SK-N-SH (cell line): ENCODE measurements around the gene DNM2. TPM values are rescaled to one million over a fixed set of nuclear protein-coding genes. Genes with fewer than 3 reads are reported as not detected.
A peak's percentile ranks its signal among the peaks of the same experiment; 100 is the strongest.

Source experiments
- CTCF ChIA-PET: fragments of 300-600, 350-600 bp; formaldehyde crosslinking; extraction: SDS; loops from one replicate; lab custom pipeline; 2021; lab: Yijun Ruan, JAX
- POLR2A ChIA-PET: fragments of 350-600 bp; sonication (Branson Sonifier 250); formaldehyde crosslinking; extraction: SDS; loops from one replicate; lab custom pipeline; 2020; ENCODE audit warnings: antibody characterized with exemption, inconsistent platforms; lab: Yijun Ruan, JAX
- DNase-seq: peaks from one replicate; pipeline ENCODE4 v3.0.0; 2012
- H2AFZ ChIP-seq: fragments of 200-600 bp; sonication (generic); 2 replicates; pipeline ENCODE4 v1.8.1; 2016; ENCODE audit warnings: antibody characterized with exemption, mild to moderate bottlenecking, low read depth
- H3F3A ChIP-seq: fragments of 200-600 bp; sonication (generic); replicated peaks from 2 replicates; pipeline ENCODE3; 2016; ENCODE audit warnings: antibody characterized with exemption, mild to moderate bottlenecking; ENCODE audit not compliant: insufficient read depth
- H3K27ac ChIP-seq, 2 experiments: fragments of 200-500 bp in 1 of 2; fragments of 200-600 bp in 1 of 2; sonication (Bioruptor generic) in 1 of 2; sonication (generic), shearing (Covaris generic) in 1 of 2; 2 replicates each; pipeline versions ENCODE4 v1.5.1 to v1.6.1; 2014 to 2016; ENCODE audit warnings: low read depth in 2 of 2, inconsistent platforms in 1 of 2, low read length in 1 of 2, mild to moderate bottlenecking in 1 of 2, mixed read lengths in 1 of 2
- H3K27me3 ChIP-seq: fragments of 200-600 bp; sonication (generic), shearing (Covaris generic); 2 replicates; pipeline ENCODE4 v1.6.1; 2016; ENCODE audit warnings: mixed run types; ENCODE audit not compliant: insufficient read depth
- H3K36me3 ChIP-seq, 2 experiments: fragments of 200-500 bp in 1 of 2; fragments of 200-600 bp in 1 of 2; sonication (Bioruptor generic) in 1 of 2; sonication (generic) in 1 of 2; replicated peaks in 1 of 2; 2 replicates each; pipeline versions ENCODE3 to v1.5.1; 2014 to 2016; ENCODE audit warnings: low read length in 1 of 2, mild to moderate bottlenecking in 1 of 2; ENCODE audit not compliant: insufficient read depth in 2 of 2, control insufficient read depth in 1 of 2
- H3K4me1 ChIP-seq, 2 experiments: fragments of 200-500 bp in 1 of 2; fragments of 200-600 bp in 1 of 2; sonication (Bioruptor generic) in 1 of 2; sonication (generic), shearing (Covaris generic) in 1 of 2; 2 replicates each; pipeline versions ENCODE4 v1.5.1 to v1.6.1; 2014 to 2016; ENCODE audit warnings: low read depth in 1 of 2, low read length in 1 of 2, mixed run types in 1 of 2; ENCODE audit not compliant: insufficient read depth in 2 of 2, control insufficient read depth in 1 of 2
- H3K4me2 ChIP-seq: fragments of 200-600 bp; sonication (generic), shearing (Covaris generic); 2 replicates; pipeline ENCODE4 v1.6.1; 2017; ENCODE audit warnings: mixed run types
- H3K4me3 ChIP-seq, 2 experiments: fragments of 200-500 bp in 1 of 2; fragments of 200-600 bp in 1 of 2; sonication (Bioruptor generic) in 1 of 2; sonication (generic), shearing (Covaris generic) in 1 of 2; 2 replicates each; pipeline versions ENCODE4 v1.5.1 to v1.8.1; 2014 to 2016; ENCODE audit warnings: low read depth in 2 of 2, inconsistent platforms in 1 of 2, low read length in 1 of 2, mild to moderate bottlenecking in 1 of 2, mixed read lengths in 1 of 2, moderate library complexity in 1 of 2
- H3K79me2 ChIP-seq: fragments of 200-600 bp; sonication (generic); 2 replicates; pipeline ENCODE4 v1.8.1; 2017; ENCODE audit warnings: mild to moderate bottlenecking; ENCODE audit not compliant: insufficient read depth
- H3K9ac ChIP-seq: fragments of 200-600 bp; sonication (generic); 2 replicates; pipeline ENCODE4 v1.6.1; 2017; ENCODE audit warnings: mixed run types
- H3K9me2 ChIP-seq: fragments of 200-600 bp; sonication (generic); 2 replicates; pipeline ENCODE4 v1.6.1; 2017; ENCODE audit warnings: mixed run types
- H3K9me3 ChIP-seq: fragments of 200-600 bp; sonication (generic); 2 replicates; pipeline ENCODE4 v1.6.1; 2017; ENCODE audit warnings: mixed run types, mild to moderate bottlenecking, moderate library complexity
- H4K20me1 ChIP-seq: fragments of 200-600 bp; sonication (generic); 2 replicates; pipeline ENCODE4 v1.6.1; 2017; ENCODE audit warnings: mild to moderate bottlenecking, mixed run types; ENCODE audit not compliant: insufficient read depth
- CHD2 ChIP-seq: fragments of 150-350 bp; IDR thresholded peaks from 2 replicates; pipeline ENCODE4 v1.6.1; 2018; ENCODE audit warnings: low read length; ENCODE audit not compliant: partially characterized antibody
- ELF1 ChIP-seq: IDR thresholded peaks from 2 replicates; pipeline ENCODE4 v1.4.0; 2012
- EP300 ChIP-seq, 2 experiments: IDR thresholded peaks; 2 replicates each; pipeline versions ENCODE4 v1.4.0 to v1.6.1; 2012; ENCODE audit warnings: borderline replicate concordance in 1 of 2, low read depth in 1 of 2, low read length in 1 of 2
- EZH2phosphoT487 ChIP-seq: fragments of 200-600 bp; sonication (generic); IDR thresholded peaks from 2 replicates; pipeline ENCODE4 v1.6.1; 2017; ENCODE audit warnings: low read depth, mixed run types, mild to moderate bottlenecking, antibody characterized with exemption, moderate library complexity, borderline replicate concordance
- FOSL2 ChIP-seq: IDR thresholded peaks from 2 replicates; pipeline ENCODE4 v1.4.0; 2012; ENCODE audit warnings: low read depth, mild to moderate bottlenecking, moderate library complexity, borderline replicate concordance
- FOXJ3 ChIP-seq: sonication (generic); formaldehyde crosslinking; IDR thresholded peaks from 2 replicates; pipeline ENCODE4 v1.5.1; 2020; ENCODE audit warnings: mild to moderate bottlenecking, missing genetic modification reagents
- GATA2 ChIP-seq: sonication (generic); formaldehyde crosslinking; IDR thresholded peaks from 2 replicates; pipeline ENCODE4 v1.5.0; 2020; ENCODE audit warnings: mild to moderate bottlenecking, missing genetic modification reagents
- MEF2A ChIP-seq: IDR thresholded peaks from 2 replicates; pipeline ENCODE4 v1.4.0; 2012; ENCODE audit warnings: low read depth, borderline replicate concordance
- NRF1 ChIP-seq: IDR thresholded peaks from 2 replicates; pipeline ENCODE4 v1.6.1; 2012; ENCODE audit warnings: low read depth, mild to moderate bottlenecking, low read length
- POLR2AphosphoS5 ChIP-seq: IDR thresholded peaks from 2 replicates; pipeline ENCODE4 v1.6.1; 2012; ENCODE audit warnings: low read depth, low read length
- RAD21 ChIP-seq: IDR thresholded peaks from 2 replicates; pipeline ENCODE4 v1.6.1; 2012; ENCODE audit warnings: mild to moderate bottlenecking, low read length
- RCOR1 ChIP-seq: fragments of 150-350 bp; IDR thresholded peaks from 2 replicates; pipeline ENCODE4 v1.6.1; 2017; ENCODE audit warnings: antibody characterized with exemption, low read length
- RFX5 ChIP-seq: IDR thresholded peaks from 2 replicates; pipeline ENCODE4 v1.6.1; 2012; ENCODE audit warnings: mild to moderate bottlenecking, improper control_type of control experiment, low read length
- SIN3A ChIP-seq: IDR thresholded peaks from 2 replicates; pipeline ENCODE4 v1.6.1; 2012; ENCODE audit warnings: low read depth, mild to moderate bottlenecking, low read length, moderate library complexity, borderline replicate concordance
- SMC3 ChIP-seq: IDR thresholded peaks from 2 replicates; pipeline ENCODE4 v1.6.1; 2012; ENCODE audit warnings: low read depth, low read length, improper control_type of control experiment
- TAF1 ChIP-seq: IDR thresholded peaks from 2 replicates; pipeline ENCODE4 v1.6.1; 2012; ENCODE audit warnings: low read depth, mild to moderate bottlenecking, low read length, moderate library complexity, borderline replicate concordance
- TCF12 ChIP-seq: IDR thresholded peaks from 2 replicates; pipeline ENCODE4 v1.4.0; 2012
- YY1 ChIP-seq: IDR thresholded peaks from 2 replicates; pipeline ENCODE4 v1.4.0; 2012; ENCODE audit warnings: low read depth, mild to moderate bottlenecking
- WGBS: methylation state at CpG from one replicate; pipeline ENCODE4 v1.1.6; 2017; ENCODE audit warnings: low lambda C conversion rate; 5-methylcytosine and 5-hydroxymethylcytosine counted together
- polyA plus RNA-seq, 3 experiments: library from polyadenylated mRNA; depleted of rRNA; stranded (reverse); fragments of >200 nt; gene quantifications; 2 replicates each; pipeline ENCODE4 v1.2.3, GENCODE V29; 2012
- TF ChIP-seq, protein P1 (sequence below): IDR thresholded peaks from 2 replicates; pipeline ENCODE4 v1.6.1; 2012; ENCODE audit warnings: mild to moderate bottlenecking, low read depth, low read length, moderate library complexity
- TF ChIP-seq, protein P2 (sequence below): IDR thresholded peaks from 2 replicates; pipeline ENCODE4 v1.4.0; 2012; ENCODE audit warnings: low read depth, borderline replicate concordance
- TF ChIP-seq, protein P3 (sequence below): fragments of 150-350 bp; IDR thresholded peaks from 2 replicates; pipeline ENCODE4 v1.6.1; 2017; ENCODE audit warnings: antibody characterized with exemption, low read length, low read depth, borderline replicate concordance
- TF ChIP-seq, protein P4 (sequence below): fragments of 200-600 bp; sonication (generic); IDR thresholded peaks from 2 replicates; pipeline ENCODE4 v1.6.1; 2017; ENCODE audit warnings: antibody characterized with exemption, mild to moderate bottlenecking, moderate library complexity
- TF ChIP-seq, protein P5 (sequence below): IDR thresholded peaks from 2 replicates; pipeline ENCODE4 v1.4.0; 2012; ENCODE audit warnings: low read depth, borderline replicate concordance
- TF ChIP-seq, protein P6 (sequence below): IDR thresholded peaks from 2 replicates; pipeline ENCODE4 v1.4.0; 2012; ENCODE audit warnings: low read depth

Gene DNM2
- polyA plus RNA-seq, 1 of the 3 experiments (the other 2 are of a cell fraction) = 52.5 TPM

DNA sequence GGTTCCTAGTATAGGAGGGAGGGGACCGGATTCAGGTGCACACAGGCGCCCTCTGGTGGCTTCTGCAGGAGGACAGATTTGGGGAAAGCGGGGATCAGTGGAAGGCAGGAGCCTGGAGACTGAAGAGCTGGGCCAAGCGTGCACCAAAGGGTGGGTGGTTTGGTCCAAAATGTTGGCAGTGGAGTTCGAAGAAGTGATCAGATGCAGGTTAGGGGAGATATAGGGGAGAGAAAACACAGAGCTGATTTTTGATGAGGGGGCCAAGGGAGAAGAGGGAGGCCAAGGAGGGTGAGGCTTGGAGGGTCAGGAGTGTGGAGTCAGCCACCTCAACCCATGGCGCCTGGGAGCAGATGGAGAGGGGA, 146.6 kb downstream of the DNM2 start:
- no peaks in the 10 kb centered on the region; a peak in 1 of 4 replicates for H3K4me1 ChIP-seq
- H3F3A ChIP-seq = no peaks in the 10 kb centered on the region
- H4K20me1 ChIP-seq = no peaks in the 10 kb centered on the region
- 16% methylated on average over 6 of the region's 6 CpGs for WGBS
- ChIA-PET POLR2A (interaction anchor here (1.0 to 2.1 kb wide), 2 partner anchors 29 to 163 kb away, joined by 4 to 13 read pairs; partner anchors contain the start of genes QTRT1 and TMED1), CTCF (interaction anchor here (0.5 to 8.1 kb wide), 49 partner anchors 8 to 313 kb away, joined by 3 to 146 read pairs (median 6); partner anchors contain the start of genes C19orf38, DNM2, QTRT1 and TMED1)
- H3K9me3 ChIP-seq = no peaks in the 10 kb centered on the region
- H3K4me2 ChIP-seq = no peak overlapping the region
- H3K36me3 ChIP-seq = no peaks in the 10 kb centered on the region
- H2AFZ ChIP-seq = peak overlapping the region; percentile 95
- peak; percentile 91 for DNase-seq
- no peaks in the 10 kb centered on the region for H3K9me2 ChIP-seq
- H3K27ac ChIP-seq = no peak overlapping the region
- no peaks in the 10 kb centered on the region for H3K79me2 ChIP-seq
- no peak overlapping the region for H3K9ac ChIP-seq
- peak overlapping the region in 1 of 2 experiments; percentile 36; a peak in 1 of 4 replicates for H3K4me3 ChIP-seq
- H3K27me3 ChIP-seq = no peaks in the 10 kb centered on the region
- TF ChIP-seq FOXJ3 = no peak
- TF ChIP-seq TAF1 = peak; percentile 42; the same call in 1 of the 2 replicates
- TF ChIP-seq, protein P1, sequence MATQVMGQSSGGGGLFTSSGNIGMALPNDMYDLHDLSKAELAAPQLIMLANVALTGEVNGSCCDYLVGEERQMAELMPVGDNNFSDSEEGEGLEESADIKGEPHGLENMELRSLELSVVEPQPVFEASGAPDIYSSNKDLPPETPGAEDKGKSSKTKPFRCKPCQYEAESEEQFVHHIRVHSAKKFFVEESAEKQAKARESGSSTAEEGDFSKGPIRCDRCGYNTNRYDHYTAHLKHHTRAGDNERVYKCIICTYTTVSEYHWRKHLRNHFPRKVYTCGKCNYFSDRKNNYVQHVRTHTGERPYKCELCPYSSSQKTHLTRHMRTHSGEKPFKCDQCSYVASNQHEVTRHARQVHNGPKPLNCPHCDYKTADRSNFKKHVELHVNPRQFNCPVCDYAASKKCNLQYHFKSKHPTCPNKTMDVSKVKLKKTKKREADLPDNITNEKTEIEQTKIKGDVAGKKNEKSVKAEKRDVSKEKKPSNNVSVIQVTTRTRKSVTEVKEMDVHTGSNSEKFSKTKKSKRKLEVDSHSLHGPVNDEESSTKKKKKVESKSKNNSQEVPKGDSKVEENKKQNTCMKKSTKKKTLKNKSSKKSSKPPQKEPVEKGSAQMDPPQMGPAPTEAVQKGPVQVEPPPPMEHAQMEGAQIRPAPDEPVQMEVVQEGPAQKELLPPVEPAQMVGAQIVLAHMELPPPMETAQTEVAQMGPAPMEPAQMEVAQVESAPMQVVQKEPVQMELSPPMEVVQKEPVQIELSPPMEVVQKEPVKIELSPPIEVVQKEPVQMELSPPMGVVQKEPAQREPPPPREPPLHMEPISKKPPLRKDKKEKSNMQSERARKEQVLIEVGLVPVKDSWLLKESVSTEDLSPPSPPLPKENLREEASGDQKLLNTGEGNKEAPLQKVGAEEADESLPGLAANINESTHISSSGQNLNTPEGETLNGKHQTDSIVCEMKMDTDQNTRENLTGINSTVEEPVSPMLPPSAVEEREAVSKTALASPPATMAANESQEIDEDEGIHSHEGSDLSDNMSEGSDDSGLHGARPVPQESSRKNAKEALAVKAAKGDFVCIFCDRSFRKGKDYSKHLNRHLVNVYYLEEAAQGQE = no peak
- TF ChIP-seq, protein P2, sequence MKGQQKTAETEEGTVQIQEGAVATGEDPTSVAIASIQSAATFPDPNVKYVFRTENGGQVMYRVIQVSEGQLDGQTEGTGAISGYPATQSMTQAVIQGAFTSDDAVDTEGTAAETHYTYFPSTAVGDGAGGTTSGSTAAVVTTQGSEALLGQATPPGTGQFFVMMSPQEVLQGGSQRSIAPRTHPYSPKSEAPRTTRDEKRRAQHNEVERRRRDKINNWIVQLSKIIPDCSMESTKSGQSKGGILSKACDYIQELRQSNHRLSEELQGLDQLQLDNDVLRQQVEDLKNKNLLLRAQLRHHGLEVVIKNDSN = no peak
- TF ChIP-seq MEF2A = no peak
- TF ChIP-seq FOSL2 = no peak
- TF ChIP-seq, protein P3, sequence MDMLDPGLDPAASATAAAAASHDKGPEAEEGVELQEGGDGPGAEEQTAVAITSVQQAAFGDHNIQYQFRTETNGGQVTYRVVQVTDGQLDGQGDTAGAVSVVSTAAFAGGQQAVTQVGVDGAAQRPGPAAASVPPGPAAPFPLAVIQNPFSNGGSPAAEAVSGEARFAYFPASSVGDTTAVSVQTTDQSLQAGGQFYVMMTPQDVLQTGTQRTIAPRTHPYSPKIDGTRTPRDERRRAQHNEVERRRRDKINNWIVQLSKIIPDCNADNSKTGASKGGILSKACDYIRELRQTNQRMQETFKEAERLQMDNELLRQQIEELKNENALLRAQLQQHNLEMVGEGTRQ = no peak
- no peak for TF ChIP-seq NRF1
- TF ChIP-seq SIN3A = no peak
- no peak for TF ChIP-seq POLR2AphosphoS5
- peak; percentile 89 for TF ChIP-seq SMC3
- TF ChIP-seq, protein P4, sequence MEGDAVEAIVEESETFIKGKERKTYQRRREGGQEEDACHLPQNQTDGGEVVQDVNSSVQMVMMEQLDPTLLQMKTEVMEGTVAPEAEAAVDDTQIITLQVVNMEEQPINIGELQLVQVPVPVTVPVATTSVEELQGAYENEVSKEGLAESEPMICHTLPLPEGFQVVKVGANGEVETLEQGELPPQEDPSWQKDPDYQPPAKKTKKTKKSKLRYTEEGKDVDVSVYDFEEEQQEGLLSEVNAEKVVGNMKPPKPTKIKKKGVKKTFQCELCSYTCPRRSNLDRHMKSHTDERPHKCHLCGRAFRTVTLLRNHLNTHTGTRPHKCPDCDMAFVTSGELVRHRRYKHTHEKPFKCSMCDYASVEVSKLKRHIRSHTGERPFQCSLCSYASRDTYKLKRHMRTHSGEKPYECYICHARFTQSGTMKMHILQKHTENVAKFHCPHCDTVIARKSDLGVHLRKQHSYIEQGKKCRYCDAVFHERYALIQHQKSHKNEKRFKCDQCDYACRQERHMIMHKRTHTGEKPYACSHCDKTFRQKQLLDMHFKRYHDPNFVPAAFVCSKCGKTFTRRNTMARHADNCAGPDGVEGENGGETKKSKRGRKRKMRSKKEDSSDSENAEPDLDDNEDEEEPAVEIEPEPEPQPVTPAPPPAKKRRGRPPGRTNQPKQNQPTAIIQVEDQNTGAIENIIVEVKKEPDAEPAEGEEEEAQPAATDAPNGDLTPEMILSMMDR = peak; percentile 95
- no peak for TF ChIP-seq RFX5
- TF ChIP-seq, protein P5, sequence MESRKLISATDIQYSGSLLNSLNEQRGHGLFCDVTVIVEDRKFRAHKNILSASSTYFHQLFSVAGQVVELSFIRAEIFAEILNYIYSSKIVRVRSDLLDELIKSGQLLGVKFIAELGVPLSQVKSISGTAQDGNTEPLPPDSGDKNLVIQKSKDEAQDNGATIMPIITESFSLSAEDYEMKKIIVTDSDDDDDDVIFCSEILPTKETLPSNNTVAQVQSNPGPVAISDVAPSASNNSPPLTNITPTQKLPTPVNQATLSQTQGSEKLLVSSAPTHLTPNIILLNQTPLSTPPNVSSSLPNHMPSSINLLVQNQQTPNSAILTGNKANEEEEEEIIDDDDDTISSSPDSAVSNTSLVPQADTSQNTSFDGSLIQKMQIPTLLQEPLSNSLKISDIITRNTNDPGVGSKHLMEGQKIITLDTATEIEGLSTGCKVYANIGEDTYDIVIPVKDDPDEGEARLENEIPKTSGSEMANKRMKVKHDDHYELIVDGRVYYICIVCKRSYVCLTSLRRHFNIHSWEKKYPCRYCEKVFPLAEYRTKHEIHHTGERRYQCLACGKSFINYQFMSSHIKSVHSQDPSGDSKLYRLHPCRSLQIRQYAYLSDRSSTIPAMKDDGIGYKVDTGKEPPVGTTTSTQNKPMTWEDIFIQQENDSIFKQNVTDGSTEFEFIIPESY = no peak
- TF ChIP-seq EP300 (IDR thresholded peaks at IDR 0.05; ENCODE audit: borderline replicate concordance in 1 of 2, low read depth in 1 of 2, low read length in 1 of 2) = no peak
- TF ChIP-seq EZH2phosphoT487 = no peak
- TF ChIP-seq CHD2 = no peak
- TF ChIP-seq YY1 = no peak
- peak; percentile 58 for TF ChIP-seq ELF1
- TF ChIP-seq GATA2 = no peak
- TF ChIP-seq RAD21 = peak; percentile 72
- no peak for TF ChIP-seq TCF12
- TF ChIP-seq RCOR1 = no peak
- TF ChIP-seq, protein P6, sequence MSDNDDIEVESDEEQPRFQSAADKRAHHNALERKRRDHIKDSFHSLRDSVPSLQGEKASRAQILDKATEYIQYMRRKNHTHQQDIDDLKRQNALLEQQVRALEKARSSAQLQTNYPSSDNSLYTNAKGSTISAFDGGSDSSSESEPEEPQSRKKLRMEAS = no peak
